HG03558 (cell line): ENCODE measurements around the gene ATP8A2.
"Not testable (repeated sequence)": the region's sequence is repeated elsewhere in the genome, so short reads cannot be mapped to it uniquely, and the experiment has no call there.

Source experiments
- ATAC-seq: cut with Tn5 transposase; IDR thresholded peaks from one replicate; pipeline ENCODE4 v1.9.1; 2021; ENCODE audit warnings: moderate number of reproducible peaks; ENCODE audit not compliant: unreplicated experiment; ENCODE audit errors: extremely low read depth

The ATP8A2 gene

DNA sequence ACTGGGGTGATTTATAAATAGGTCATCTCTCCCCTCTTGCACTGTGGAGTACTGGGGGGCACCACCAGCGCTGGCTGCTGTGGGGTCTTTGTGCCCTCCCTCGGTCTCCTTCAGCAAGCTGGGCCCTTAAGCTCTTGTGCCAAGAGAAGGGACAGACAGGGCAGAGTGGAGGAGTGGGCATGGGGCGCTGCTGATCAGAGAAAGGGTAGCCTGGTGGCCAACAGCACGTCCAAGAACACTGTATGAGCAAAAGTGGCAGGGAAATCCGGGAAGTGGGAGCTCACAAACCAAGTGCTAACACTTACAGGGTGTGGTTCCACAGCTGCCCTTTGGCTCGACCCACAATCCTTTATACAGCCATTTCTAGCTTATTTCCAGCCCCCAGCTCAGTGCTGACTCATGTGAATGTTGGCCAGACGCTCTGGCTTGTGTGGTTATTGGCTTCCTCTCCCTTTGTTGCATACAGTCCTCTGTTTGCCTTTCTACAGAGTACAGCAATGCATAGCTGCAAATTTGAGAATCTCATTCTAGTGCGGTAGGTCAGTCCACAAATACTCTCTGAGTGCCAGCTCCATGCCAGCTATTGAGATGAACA lies 381.3 kb downstream of the ATP8A2 start:
- ATAC-seq = no peak

DNA sequence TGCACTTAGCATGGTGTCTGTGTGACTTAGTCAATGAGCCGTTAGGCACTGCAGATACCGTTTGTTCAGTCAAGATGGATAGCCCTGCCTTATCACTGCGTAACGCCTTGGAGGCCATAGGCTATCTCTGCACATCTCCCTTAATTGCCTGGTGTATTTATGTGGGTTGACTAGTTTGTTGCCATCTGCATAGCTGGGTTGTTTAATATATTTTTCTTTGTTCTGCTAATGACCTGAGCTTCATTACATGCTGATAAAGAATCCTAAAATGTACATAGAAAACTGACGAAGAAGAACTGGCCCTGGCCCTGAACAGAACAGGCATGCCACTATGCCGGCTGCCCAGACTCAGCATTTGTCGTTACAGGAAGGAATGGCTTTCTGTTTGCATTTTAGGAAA lies 382.2 kb downstream of the ATP8A2 start:
- ATAC-seq = no peak

DNA sequence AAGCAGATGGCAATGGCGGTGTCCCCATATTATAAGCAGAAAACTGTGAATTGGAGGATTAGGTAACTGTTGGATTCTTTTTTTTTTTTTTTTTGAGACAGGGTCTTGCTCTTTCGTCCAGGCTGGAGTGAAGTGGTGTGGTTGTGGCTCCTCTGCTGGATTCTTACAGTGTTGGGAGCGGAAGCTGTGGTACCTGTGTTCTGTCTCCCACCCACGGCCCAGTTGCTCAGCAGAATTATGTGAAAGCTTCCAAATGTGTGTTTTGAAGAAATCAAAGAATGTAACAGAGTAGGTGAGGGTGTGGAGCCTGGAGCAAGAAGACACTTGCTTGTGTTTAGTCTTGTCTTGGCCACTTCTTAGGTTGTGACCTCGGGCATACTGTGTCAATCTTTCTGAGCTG lies 384.5 kb downstream of the ATP8A2 start:
- no peak for ATAC-seq

DNA sequence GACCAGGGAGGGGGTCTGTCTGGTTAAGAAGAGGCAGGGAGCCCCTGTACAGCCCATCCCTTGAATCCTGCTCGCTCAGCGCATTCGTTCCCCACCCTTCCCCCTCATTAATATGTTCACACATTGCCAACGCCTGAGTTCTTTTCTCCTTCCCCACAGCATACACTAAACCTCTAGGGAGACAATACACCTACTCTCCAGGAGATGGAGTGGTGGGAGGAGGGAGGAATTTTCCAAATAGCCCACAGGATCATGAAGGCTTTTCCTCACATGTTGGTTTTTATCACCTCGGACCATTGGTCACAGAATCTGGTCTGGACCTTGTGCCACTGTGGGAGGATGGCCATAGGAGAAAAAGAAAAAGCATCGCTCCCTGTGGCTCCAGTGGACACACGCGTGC lies 385.1 kb downstream of the ATP8A2 start:
- ATAC-seq = no peak

DNA sequence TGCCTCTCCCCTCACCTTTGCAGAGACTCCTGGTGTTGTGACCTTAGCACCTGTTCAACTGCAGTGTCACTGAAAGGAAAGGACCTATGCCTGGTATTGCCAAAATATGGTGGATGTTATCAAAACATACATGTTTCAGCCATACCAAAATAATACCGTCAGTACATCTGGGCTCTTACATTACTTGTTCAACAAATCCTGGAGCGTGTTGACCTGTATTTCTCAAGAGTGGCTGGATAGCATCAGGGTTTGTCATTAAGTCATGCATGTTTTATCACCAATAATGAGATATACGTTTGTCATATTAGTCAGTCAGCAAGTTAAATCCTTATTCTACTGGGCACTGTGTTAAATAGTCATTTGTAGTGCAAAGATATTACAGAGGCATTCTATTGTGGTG lies 389.3 kb downstream of the ATP8A2 start:
- ATAC-seq = no peak

DNA sequence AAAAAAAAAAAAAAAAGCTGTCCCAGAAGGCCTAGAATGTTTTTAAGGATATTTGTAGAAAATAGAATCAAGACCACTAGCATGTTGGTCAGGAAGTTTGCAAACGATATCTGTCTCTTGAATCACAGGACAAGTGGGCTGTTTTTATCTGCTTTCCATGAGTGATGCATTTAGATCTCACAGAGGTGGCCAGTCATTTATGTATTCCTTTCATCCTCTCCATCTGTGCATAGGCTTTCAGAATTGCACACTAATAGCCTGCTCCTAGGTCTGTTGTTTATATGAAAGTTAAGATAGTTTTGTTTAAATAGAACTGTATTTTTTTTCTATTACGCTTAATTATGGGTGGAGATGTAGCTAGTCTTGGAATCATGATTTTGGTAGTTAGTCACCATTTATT lies 390.5 kb downstream of the ATP8A2 start:
- ATAC-seq = no peak

DNA sequence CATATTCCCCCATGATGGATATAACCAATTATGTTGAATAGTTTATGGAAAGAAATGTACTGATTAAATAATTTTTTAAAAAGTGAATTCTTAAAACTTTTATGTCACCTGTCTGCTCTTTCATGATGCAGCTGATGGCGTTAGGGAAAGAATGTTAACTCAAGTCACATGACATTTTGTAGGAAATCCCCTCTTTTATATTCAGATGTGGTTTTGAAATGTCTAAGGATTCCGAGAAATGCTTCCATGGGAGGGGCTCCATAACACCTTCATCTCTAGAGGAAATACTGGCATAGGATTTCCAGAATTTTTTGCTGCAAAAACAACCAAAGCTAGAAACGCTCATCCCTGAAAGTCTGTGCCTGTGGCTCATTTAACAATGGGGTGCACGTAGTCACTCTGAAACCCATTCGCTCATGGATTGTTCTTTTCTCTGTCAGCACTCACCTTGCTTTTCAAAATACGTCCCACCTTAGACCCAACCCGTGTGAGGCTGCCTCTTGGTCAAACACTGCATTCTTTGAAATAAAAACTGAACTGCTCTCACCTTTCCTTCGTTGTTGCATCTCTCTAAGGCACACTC lies 391.1 kb downstream of the ATP8A2 start:
- ATAC-seq = no peak

DNA sequence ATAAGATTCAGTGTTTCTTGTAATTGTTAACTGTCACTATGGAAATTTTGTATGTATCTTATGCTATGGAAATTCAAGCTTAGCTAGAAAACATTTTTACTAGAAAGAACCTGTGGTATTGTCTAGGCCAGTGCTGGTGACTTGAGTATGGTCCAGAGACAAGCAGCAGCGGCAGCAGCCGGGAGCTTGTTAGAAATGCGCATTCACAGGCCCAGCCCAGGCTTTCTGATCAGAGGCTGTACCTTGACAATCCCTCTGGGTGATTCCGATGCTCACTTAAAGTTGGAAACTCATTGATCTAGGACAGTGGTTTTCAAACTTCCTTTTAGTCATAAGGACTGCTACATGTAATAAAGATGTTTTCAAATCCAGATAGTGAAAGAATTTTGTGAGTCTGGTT lies 392.6 kb downstream of the ATP8A2 start:
- ATAC-seq = no peak

DNA sequence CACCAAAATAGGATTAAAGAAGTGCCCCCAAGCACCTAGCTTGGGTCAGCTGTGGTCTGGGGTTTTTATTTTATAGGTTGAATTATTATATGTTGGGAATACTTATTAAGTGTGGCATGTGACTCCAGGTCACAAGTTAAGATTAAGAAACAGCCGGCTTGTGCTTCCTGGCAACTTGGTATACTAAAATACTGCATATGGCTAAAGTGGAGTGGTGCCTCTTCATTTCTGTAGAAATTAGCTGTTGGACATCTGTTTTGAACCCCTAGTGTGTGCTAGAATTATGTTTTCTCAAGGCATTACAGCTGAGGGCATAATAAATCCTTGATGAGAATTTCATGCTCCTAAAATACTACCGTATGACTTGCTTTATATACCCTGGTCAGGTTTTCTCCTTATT lies 393.5 kb downstream of the ATP8A2 start:
- no peak for ATAC-seq

DNA sequence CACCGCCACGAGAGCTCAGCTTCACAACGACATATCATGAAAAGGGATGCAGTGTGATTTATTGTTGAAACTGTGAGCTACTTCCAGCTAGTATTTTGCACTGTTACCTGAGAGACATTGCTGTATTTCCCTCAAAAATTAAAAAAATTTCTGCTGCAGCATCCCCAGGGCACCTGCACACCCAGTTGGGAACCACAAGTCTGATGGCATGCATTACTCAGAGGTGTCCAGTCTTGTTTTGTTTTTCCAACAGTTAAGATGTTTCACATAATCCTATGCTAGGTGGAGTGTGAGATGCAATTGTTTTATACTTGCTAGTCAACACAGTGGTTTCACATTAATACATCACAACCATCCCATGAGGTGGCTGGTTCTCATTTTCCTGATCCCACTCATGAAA lies 394.8 kb downstream of the ATP8A2 start:
- no peak for ATAC-seq

DNA sequence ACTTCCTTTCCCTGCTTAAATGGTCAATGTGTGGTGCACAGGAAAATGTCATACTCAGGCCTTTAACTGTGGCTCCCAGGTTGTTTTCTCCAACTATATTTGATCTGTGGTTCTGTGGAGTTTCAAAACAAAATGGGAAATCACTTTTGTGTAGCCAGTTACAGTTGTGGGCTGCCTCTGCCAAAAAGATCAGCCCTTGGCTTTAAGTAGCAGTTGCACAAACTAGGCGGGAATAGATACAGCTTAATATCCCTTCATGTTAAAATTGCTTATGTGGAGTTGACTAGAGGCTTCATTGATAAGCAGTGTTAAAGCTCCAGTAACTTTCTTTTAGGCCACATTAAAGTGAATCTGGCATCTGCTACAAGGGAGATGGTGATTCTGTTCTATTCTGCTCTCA lies 395.2 kb downstream of the ATP8A2 start:
- ATAC-seq = no peak

DNA sequence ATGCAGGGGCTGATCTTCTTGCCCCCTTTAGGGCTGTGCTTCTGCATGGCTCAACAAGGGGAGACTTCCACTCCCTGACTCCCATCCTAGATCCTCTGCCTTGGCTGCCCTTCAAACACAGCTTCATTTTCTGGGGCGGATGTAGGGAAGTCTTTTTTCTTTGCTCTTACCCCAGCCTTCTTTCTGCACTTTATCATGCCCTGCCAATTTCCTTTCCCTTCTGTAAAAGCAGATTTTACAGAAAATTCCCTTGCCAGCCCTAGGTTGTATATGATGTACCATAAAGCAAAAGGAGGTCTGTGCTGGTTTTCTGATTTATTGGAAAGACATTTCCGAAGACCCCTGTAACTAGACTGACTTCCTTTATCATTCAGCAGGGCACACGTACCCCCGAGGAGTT lies 396.6 kb downstream of the ATP8A2 start:
- no peak for ATAC-seq

DNA sequence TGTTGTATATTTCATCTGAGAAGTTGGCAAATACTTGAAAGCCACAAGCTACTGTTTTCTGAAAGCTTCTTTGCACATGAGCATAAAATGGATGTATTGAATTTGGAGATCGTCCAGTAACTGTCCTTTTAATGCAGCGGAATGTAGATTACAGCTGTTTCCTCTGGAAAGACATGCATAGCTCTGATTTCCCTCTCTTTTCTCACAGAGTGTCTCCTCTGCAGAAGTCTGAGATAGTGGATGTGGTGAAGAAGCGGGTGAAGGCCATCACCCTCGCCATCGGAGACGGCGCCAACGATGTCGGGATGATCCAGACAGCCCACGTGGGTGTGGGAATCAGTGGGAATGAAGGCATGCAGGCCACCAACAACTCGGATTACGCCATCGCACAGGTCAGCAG lies 397.1 kb downstream of the ATP8A2 start:
- no peak for ATAC-seq

DNA sequence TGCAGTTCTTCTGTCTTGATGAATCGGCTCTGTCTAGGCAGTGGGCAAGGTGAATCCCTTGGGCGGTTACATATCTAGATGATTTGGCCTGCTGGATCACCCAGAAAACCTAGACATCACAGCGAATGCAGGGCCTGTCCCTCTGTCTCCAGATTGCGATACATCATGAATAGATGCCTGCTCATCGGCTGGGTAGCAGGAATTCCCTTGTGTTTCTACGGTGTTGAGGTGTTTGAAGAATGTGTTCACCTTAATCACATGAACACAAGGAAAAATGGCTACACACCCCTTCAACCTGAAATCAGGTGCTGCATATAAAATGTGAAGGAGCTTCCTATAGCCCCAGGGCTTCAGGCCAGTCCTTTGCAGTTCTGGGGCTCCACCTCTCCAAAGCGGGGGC lies 398.8 kb downstream of the ATP8A2 start:
- ATAC-seq = no peak

DNA sequence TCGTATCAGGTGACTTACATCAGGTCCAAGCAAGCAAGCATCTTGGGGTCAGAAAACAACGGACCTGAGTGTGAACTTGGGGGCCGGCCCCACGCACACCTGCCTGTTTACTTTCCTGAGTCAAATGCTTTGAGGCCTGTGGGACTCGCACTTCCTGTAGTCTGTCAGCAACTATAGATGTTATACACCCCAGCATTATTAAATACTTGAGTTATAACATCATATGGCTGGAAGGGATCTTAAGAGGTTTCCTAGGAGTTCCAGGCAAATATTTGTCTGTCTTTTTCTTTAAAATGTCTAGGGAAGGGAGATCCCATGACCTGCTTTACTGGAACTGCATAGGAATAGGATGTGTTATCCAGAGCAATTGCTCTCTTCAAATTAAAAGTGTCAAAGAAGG lies 399.4 kb downstream of the ATP8A2 start:
- ATAC-seq = no peak

DNA sequence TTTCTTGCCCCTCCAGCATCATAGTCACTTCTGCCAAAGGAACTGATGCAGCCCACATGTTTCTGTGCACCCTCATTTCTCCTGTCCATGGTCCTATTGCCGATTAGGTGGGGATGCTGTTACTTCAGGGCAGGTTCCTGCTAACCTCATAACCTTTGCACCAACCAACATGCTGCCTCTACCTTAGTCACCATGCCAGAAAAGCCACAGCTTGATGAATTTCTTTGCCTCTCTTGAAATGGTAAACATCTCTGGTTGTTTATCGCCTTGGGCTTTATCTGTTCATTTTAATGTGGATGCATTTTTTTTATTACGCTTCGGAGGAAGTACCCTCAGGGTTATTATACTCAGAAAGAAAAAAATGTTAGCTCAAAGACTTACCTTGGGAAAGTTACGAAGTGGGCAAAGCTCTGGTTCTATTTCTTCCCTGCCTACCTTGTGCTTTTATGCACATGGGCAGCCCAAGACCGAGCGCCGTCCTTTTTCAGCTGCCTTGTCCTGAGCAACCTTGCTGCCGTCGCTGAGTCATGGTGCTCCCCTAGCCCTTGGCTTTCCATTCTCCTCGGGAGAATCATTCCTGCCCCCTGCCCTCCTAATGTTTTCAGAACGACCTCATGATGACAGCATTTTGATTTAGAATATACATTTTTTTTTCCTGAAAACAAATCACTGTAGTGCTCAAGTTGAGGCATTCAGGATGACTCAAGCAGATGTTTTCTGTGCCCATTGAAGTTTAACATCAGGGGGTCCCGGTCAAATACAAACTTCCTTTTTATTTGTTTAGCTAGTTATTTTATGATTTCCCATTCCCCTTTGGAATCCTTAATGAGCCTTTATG lies 400.1 kb downstream of the ATP8A2 start:
- ATAC-seq = no peak

DNA sequence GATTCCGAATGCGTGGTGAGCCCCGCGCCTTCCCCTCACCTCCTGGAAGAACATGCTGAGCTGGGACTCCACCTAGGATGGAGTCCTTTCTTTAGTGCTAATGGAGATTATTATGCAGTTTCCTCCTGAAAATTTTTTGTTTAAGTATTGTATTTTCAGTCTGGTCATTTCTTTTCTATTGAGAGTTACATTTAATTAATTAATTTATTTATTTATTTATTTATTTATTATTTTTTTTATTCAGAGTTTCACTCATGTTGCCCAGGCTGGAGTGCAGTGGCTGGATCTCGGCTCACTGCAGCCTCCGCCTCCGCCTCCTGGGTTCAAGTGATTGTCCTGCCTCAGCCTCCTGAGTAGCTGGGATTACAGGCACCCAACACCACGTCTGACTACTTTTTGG lies 400.8 kb downstream of the ATP8A2 start:
- ATAC-seq = not testable (repeated sequence)

DNA sequence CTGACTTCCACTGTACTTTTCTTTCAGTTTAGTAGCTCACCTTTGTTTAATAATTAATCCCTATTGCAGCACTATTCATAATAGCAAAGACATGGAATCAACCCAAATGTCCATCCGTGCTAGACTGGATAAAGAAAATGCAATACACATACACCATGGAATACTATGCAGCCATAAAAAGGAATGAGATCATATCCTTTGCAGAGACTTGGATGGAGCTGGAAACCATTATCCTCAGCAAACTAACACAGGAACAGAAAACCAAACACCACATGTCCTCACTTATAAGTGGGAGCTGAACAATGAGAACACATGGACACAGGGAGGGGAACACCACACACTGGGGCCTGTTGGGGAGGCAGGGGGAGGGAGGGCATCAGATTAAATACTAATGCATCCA lies 402.3 kb downstream of the ATP8A2 start:
- ATAC-seq = not testable (repeated sequence)

DNA sequence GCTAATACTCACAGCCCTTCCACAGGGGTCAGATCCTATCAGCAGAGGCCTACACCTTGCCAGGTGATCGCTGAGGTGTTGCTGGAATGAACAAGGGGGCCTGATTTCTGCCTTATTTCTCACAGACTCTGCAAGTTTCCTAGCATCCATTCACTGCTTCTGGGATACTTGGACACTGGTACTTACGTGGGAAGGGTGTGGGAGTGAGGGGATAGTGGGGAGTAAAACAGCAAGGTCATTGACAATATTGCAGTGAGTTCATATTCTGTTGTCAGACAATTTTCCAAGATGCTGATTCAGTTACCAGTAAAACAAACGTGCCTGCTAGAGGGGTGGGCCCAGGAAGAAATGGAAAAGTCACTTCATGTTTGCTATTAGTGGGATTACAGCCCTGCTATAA lies 403.5 kb downstream of the ATP8A2 start:
- no peak for ATAC-seq

DNA sequence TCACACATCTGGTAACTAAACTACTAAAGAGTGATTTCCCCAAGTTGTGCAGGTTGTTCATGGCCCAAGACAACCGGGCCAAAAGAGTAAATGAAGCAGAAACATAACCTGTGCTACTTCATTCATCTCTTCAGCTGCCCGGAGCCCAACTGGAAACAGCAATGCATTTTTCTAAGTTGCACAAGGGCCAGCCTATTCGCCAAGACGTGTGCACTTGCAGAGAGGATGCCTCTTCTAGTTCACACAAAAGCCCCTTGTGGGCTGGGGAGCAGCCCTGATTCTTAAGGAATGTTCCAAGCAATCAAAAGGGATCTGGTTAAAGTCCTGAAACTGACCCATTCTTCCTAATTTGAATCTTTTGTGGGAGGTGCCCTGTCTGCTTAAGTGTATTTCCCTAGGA lies 404.2 kb downstream of the ATP8A2 start:
- no peak for ATAC-seq

DNA sequence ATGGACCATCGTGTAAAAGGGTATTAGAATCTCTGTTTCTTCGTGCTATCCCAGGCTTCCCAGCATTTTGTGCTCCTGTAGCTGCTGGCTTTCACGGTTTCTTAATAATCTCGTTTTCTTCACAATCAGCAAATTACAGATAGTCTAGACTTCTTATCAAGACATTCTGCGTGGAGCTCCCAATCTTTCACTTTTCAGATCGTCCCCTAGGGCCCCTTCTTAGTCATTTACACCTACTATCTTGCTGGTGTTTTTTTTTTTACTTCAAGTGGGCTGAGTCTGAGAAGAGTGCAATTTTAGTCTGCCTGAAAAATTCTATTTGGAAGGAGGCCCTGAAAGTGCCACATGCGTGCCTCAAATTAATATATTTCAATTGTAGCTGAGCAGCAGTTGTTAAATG lies 404.9 kb downstream of the ATP8A2 start:
- no peak for ATAC-seq

DNA sequence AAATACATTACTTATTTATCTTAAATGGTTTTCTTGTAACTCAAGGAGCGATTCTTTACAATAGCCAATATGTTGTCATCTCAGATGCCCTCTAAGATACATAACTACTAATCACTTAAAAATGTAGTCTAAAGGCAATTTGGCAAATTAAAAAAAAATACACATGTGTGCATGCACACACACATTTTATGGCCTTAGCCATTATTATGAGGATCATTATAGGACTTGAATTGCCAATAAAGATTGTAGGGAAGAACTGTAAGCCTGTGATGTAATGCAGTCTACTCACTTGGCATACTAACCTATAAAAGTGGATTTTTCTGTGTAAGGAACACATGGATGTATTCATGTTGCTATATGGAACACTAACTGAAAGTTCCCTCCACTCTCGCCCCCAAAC lies 405.7 kb downstream of the ATP8A2 start:
- ATAC-seq = no peak
